HG02885 (cell line): ENCODE measurements around the gene GUK1.

Source experiments
- ATAC-seq: cut with Tn5 transposase; IDR thresholded peaks from one replicate; pipeline ENCODE4 v1.9.1; 2021; ENCODE audit warnings: mild to moderate bottlenecking; ENCODE audit not compliant: unreplicated experiment, poor library complexity

The GUK1 gene

GRCh38 chr1:228194921-228195812, 55.1 kb downstream of the GUK1 start:
- no peak for ATAC-seq

- ATAC-seq, result no peak
These were observed 57.6 kb downstream of the GUK1 start for GRCh38 chr1:228197555-228198147.
